H1 (cell line): ENCODE results near the gene B3GALT5. TPM values are rescaled to one million over a fixed set of nuclear protein-coding genes. Genes with fewer than 3 reads are reported as not detected.

ENCODE experiments used
- CTCF ChIA-PET: fragments of 300-600 bp; sonication (Branson Sonifier 250); formaldehyde crosslinking; loops from one replicate; lab custom pipeline; 2021; ENCODE audit not compliant: partially characterized antibody; lab: Charles Lee
- POLR2A ChIA-PET: fragments of 300-600 bp; sonication (Branson Sonifier 250); formaldehyde crosslinking; loops from one replicate; lab custom pipeline; 2021; ENCODE audit warnings: inconsistent platforms; ENCODE audit not compliant: partially characterized antibody; lab: Charles Lee
- DNase-seq, 2 experiments: peaks; one replicate each; pipeline versions ENCODE4 v3.0.0 to v3.0.0-alpha.2; 2010 to 2022; ENCODE audit warnings: low spot score in 2 of 2, low read depth in 1 of 2, mixed read lengths in 1 of 2
- FAIRE-seq: peaks from 2 replicates; lab custom pipeline; 2011; peaks lifted over from hg19 to GRCh38; lab: Jason Lieb, UNC
- H2AFZ ChIP-seq: 2 replicates; pipeline ENCODE4 v1.8.1; 2012; ENCODE audit warnings: low read length, inconsistent platforms
- H2AK5ac ChIP-seq: 2 replicates; pipeline ENCODE4 v1.6.1; 2013; ENCODE audit warnings: low read depth, low read length
- H2BK120ac ChIP-seq: replicated peaks from 2 replicates; pipeline ENCODE3; 2013; ENCODE audit warnings: low read depth, low read length, inconsistent platforms
- H2BK12ac ChIP-seq: 2 replicates; pipeline ENCODE4 v1.6.1; 2013; ENCODE audit warnings: low read depth, low read length
- H2BK15ac ChIP-seq: 2 replicates; pipeline ENCODE4 v1.6.1; 2013; ENCODE audit warnings: low read length
- H2BK20ac ChIP-seq: 2 replicates; pipeline ENCODE4 v1.6.1; 2013; ENCODE audit warnings: low read length
- H2BK5ac ChIP-seq: 2 replicates; pipeline ENCODE4 v1.6.1; 2013; ENCODE audit warnings: low read depth, low read length
- H3K14ac ChIP-seq: 2 replicates; pipeline ENCODE4 v1.6.1; 2013; ENCODE audit warnings: inconsistent platforms; ENCODE audit not compliant: insufficient read length
- H3K18ac ChIP-seq: 2 replicates; pipeline ENCODE4 v1.6.1; 2013; ENCODE audit warnings: low read length; ENCODE audit errors: extremely low read depth
- H3K23ac ChIP-seq: 2 replicates; pipeline ENCODE4 v1.6.1; 2013; ENCODE audit warnings: inconsistent platforms; ENCODE audit not compliant: insufficient read length
- H3K23me2 ChIP-seq: 2 replicates; pipeline ENCODE4 v1.6.1; 2013; ENCODE audit warnings: low read depth, low read length
- H3K27ac ChIP-seq: 2 replicates; pipeline ENCODE4 v1.6.1; 2011; ENCODE audit warnings: low read depth, low read length, inconsistent platforms
- H3K27me3 ChIP-seq, 4 experiments: replicated peaks in 1 of 4; 1 replicate in 1 of 4; 2 replicates in 3 of 4; pipeline versions ENCODE4 v1.6.1 to v1.8.1; 2011 to 2013; ENCODE audit warnings: low read length in 3 of 4, mild to moderate bottlenecking in 3 of 4, inconsistent platforms in 2 of 4, mixed read lengths in 2 of 4, moderate library complexity in 1 of 4; ENCODE audit not compliant: control insufficient read depth in 3 of 4, insufficient read depth in 3 of 4; ENCODE audit errors: extremely low read depth in 1 of 4
- H3K36me3 ChIP-seq, 4 experiments: 2 replicates each; pipeline versions ENCODE4 v1.6.1 to v1.8.1; 2011 to 2013; ENCODE audit warnings: mild to moderate bottlenecking in 4 of 4, low read length in 3 of 4, moderate library complexity in 2 of 4, control low read depth in 1 of 4, inconsistent platforms in 1 of 4; ENCODE audit not compliant: insufficient read depth in 4 of 4, control insufficient read depth in 2 of 4
- H3K4ac ChIP-seq: replicated peaks from 2 replicates; pipeline ENCODE3; 2013; ENCODE audit warnings: low read length, low read depth, mixed read lengths, inconsistent platforms; ENCODE audit not compliant: insufficient read length
- H3K4me1 ChIP-seq, 4 experiments: replicated peaks in 1 of 4; 1 replicate in 1 of 4; 2 replicates in 3 of 4; pipeline versions ENCODE4 v1.6.1 to v1.8.1; 2011 to 2013; ENCODE audit warnings: low read length in 3 of 4, inconsistent platforms in 2 of 4, mixed read lengths in 1 of 4; ENCODE audit not compliant: insufficient read depth in 4 of 4, control insufficient read depth in 3 of 4
- H3K4me2 ChIP-seq, 2 experiments: 2 replicates each; pipeline versions ENCODE4 v1.6.1 to v1.8.1; 2011 to 2013; ENCODE audit warnings: low read depth in 2 of 2, low read length in 2 of 2, control low read depth in 1 of 2, inconsistent platforms in 1 of 2, mild to moderate bottlenecking in 1 of 2; ENCODE audit not compliant: insufficient read depth in 1 of 2
- H3K4me3 ChIP-seq, 4 experiments: fragments of 200-600, 300-600 bp in 1 of 4; sonication (generic), shearing (Covaris generic), sonication (Bioruptor Twin) in 1 of 4; 2 replicates each; pipeline versions ENCODE4 v1.5.1 to v1.8.1; 2011 to 2016; ENCODE audit warnings: low read length in 4 of 4, low read depth in 3 of 4, control low read depth in 2 of 4, inconsistent platforms in 2 of 4, mild to moderate bottlenecking in 2 of 4, mixed read lengths in 1 of 4, moderate library complexity in 1 of 4; ENCODE audit not compliant: insufficient read depth in 2 of 4; ENCODE audit errors: extremely low read depth in 1 of 4
- H3K56ac ChIP-seq: replicated peaks from 2 replicates; pipeline ENCODE3; 2013; ENCODE audit warnings: low read depth, mild to moderate bottlenecking, mixed read lengths, low read length, inconsistent platforms; ENCODE audit not compliant: insufficient read length
- H3K79me1 ChIP-seq: 2 replicates; pipeline ENCODE4 v1.6.1; 2013; ENCODE audit warnings: low read depth, low read length, control low read depth
- H3K79me2 ChIP-seq, 2 experiments: 2 replicates each; pipeline versions ENCODE4 v1.6.1 to v1.8.1; 2012 to 2013; ENCODE audit warnings: low read length in 2 of 2, mild to moderate bottlenecking in 2 of 2, inconsistent platforms in 1 of 2; ENCODE audit not compliant: insufficient read depth in 2 of 2, control insufficient read depth in 1 of 2
- H3K9ac ChIP-seq, 4 experiments: replicated peaks in 1 of 4; 1 replicate in 1 of 4; 2 replicates in 3 of 4; pipeline versions ENCODE4 v1.6.1 to v1.8.1; 2011 to 2013; ENCODE audit warnings: low read depth in 3 of 4, low read length in 3 of 4, control low read depth in 2 of 4, mild to moderate bottlenecking in 2 of 4, moderate library complexity in 2 of 4, inconsistent platforms in 1 of 4; ENCODE audit errors: extremely low read depth in 1 of 4
- H3K9me3 ChIP-seq, 2 experiments: 2 replicates each; pipeline versions ENCODE4 v1.6.1 to v1.8.1; 2012 to 2013; ENCODE audit warnings: mild to moderate bottlenecking in 2 of 2, moderate library complexity in 2 of 2, control low read depth in 1 of 2, inconsistent platforms in 1 of 2, low read depth in 1 of 2, low read length in 1 of 2, mixed read lengths in 1 of 2; ENCODE audit not compliant: insufficient read depth in 2 of 2
- H4K20me1 ChIP-seq, 2 experiments: replicated peaks in 1 of 2; 2 replicates each; pipeline versions ENCODE3 to v1.8.1; 2011 to 2013; ENCODE audit warnings: inconsistent platforms in 2 of 2, low read length in 2 of 2, mild to moderate bottlenecking in 1 of 2; ENCODE audit not compliant: insufficient read depth in 2 of 2, control insufficient read depth in 1 of 2
- H4K5ac ChIP-seq: 2 replicates; pipeline ENCODE4 v1.6.1; 2013; ENCODE audit warnings: low read length, low read depth, mixed read lengths, inconsistent platforms; ENCODE audit not compliant: insufficient read length
- H4K8ac ChIP-seq: 2 replicates; pipeline ENCODE4 v1.8.0; 2013; ENCODE audit warnings: mild to moderate bottlenecking, moderate library complexity, low read length, inconsistent platforms; ENCODE audit not compliant: insufficient read depth; ENCODE audit errors: extremely low read depth
- H4K91ac ChIP-seq: replicated peaks from 2 replicates; pipeline ENCODE3; 2013; ENCODE audit warnings: low read length, mixed read lengths, inconsistent platforms; ENCODE audit not compliant: insufficient read length
- ASH2L ChIP-seq: fragments of 200-600, 300-600 bp; sonication (generic); IDR thresholded peaks from one replicate; pipeline ENCODE4 v1.7.1; 2017; ENCODE audit warnings: low read length
- ATF2 ChIP-seq: IDR thresholded peaks from 2 replicates; pipeline ENCODE4 v1.6.1; 2012; ENCODE audit warnings: low read length, inconsistent platforms
- BACH1 ChIP-seq: IDR thresholded peaks from 2 replicates; pipeline ENCODE4 v1.6.1; 2012; ENCODE audit warnings: low read length, improper control_type of control experiment
- CHD1 ChIP-seq: IDR thresholded peaks from 2 replicates; pipeline ENCODE4 v1.6.1; 2012; ENCODE audit warnings: low read depth, low read length, improper control_type of control experiment
- HDAC2 ChIP-seq, 2 experiments: fragments of 300-600 bp in 1 of 2; sonication (generic) in 1 of 2; IDR thresholded peaks; 2 replicates each; pipeline ENCODE4 v1.6.1; 2011 to 2012; ENCODE audit warnings: low read depth in 2 of 2, low read length in 2 of 2, mild to moderate bottlenecking in 2 of 2, moderate library complexity in 2 of 2, borderline replicate concordance in 1 of 2, inconsistent platforms in 1 of 2
- POLR2A ChIP-seq, 2 experiments: IDR thresholded peaks; 1 replicate in 1 of 2; 2 replicates in 1 of 2; pipeline ENCODE4 v1.6.1; 2011; ENCODE audit warnings: low read depth in 2 of 2, low read length in 2 of 2, mild to moderate bottlenecking in 2 of 2; ENCODE audit errors: control extremely low read depth in 1 of 2
- RFX5 ChIP-seq: IDR thresholded peaks from 2 replicates; pipeline ENCODE4 v1.6.1; 2011; ENCODE audit warnings: low read depth, low read length, improper control_type of control experiment, borderline replicate concordance
- RNF2 ChIP-seq: fragments of 200-900, 300-1000 bp; sonication (generic); IDR thresholded peaks from 2 replicates; pipeline ENCODE4 v1.7.1; 2016; ENCODE audit warnings: borderline replicate concordance, low read depth, mild to moderate bottlenecking, antibody characterized with exemption, low read length; ENCODE audit not compliant: poor library complexity, severe bottlenecking; ENCODE audit errors: missing control alignments
- SIRT6 ChIP-seq: IDR thresholded peaks from one replicate; pipeline ENCODE4 v1.7.1; 2012; ENCODE audit warnings: low read length, inconsistent platforms
- SUZ12 ChIP-seq: fragments of 200-600 bp; sonication (generic); IDR thresholded peaks from 2 replicates; pipeline ENCODE4 v1.6.1; 2012; ENCODE audit warnings: mild to moderate bottlenecking, inconsistent platforms, low read length, moderate library complexity, mixed read lengths
- TAF1 ChIP-seq: IDR thresholded peaks from 2 replicates; pipeline ENCODE4 v1.6.1; 2011; ENCODE audit warnings: mild to moderate bottlenecking, low read depth, low read length
- WGBS, 2 experiments: shearing (Covaris generic) in 1 of 2; methylation state at CpG; one replicate each; pipeline versions ENCODE4 v1.1.6 to v1.1.7; 2013 to 2015; ENCODE audit warnings: low lambda C conversion rate in 2 of 2, mixed read lengths in 2 of 2, inconsistent platforms in 1 of 2, low coverage in 1 of 2, missing lambda C conversion rate in 1 of 2; ENCODE audit not compliant: insufficient replicate concordance in 2 of 2, insufficient coverage in 1 of 2, insufficient read length in 1 of 2; ENCODE audit errors: extremely low coverage in 1 of 2, missing lambda C conversion rate in 1 of 2; 5-methylcytosine and 5-hydroxymethylcytosine counted together
- polyA plus RNA-seq, 7 experiments: library from polyadenylated mRNA; depleted of rRNA in 3 of 7; stranded (reverse) in 5 of 7; unstranded in 2 of 7; fragments of >200 nt in 5 of 7; fragments of 200-250 nt in 2 of 7; gene quantifications; 1 replicate in 5 of 7; 2 replicates in 1 of 7; 4 replicates in 1 of 7; pipeline versions ENCODE4 v1.2.1 to v1.2.3, GENCODE V29; 2011 to 2013; ENCODE audit warnings: missing spikeins in 2 of 7, mixed read lengths in 2 of 7
- total RNA-seq: library from RNA; stranded (reverse); fragmentation: NEBNext Ultra II Directional; extraction: Animal tissue kit (Norgen Biotek cat#: 25700); gene quantifications from 2 replicates; pipeline ENCODE4 v1.2.1, GENCODE V29; 2021

Gene B3GALT5
- total and polyA plus RNA-seq, 2 of the 8 experiments (the other 6 are each of a cell fraction or from before 2014, with no cell fraction given): 11.9 to 25.1 TPM

- Histone ChIP-seq H2BK15ac (no peak overlapping the region), H3K23me2 (no peaks in the 10 kb centered on the region; the same call in 1 of the 2 replicates), H2BK12ac (no peak overlapping the region; the same call in 1 of the 2 replicates), H4K5ac (no peak overlapping the region), H3K79me1 (peaks cover 3% of the 10 kb centered on the region), H3K27me3 (no peaks in the 10 kb centered on the region), H3K14ac (no peak overlapping the region), H3K4ac (no peak overlapping the region), H3K4me1 (peaks cover 0 to 10% (median 4%) of the 10 kb centered on the region in 4 experiments; a peak in 4 of 7 replicates), H3K9me3 (no peaks in the 10 kb centered on the region), H3K36me3 (peaks cover 0 to 25% (median 5%) of the 10 kb centered on the region in 4 experiments; a peak in 3 of 8 replicates), H2AFZ (no peak overlapping the region), H2BK120ac (no peak overlapping the region), H3K56ac (no peak overlapping the region), H3K4me2 (no peak overlapping the region), H2BK5ac (no peak overlapping the region), H2BK20ac (no peak overlapping the region), H3K79me2 (peaks cover 3 to 99% of the 10 kb centered on the region in 2 experiments), H4K8ac (no peak overlapping the region), H3K9ac (no peak overlapping the region), H3K27ac (no peak overlapping the region), H3K4me3 (no peak overlapping the region), H4K91ac (no peak overlapping the region), H3K23ac (no peak overlapping the region), H3K18ac (no peak overlapping the region), H2AK5ac (no peak overlapping the region), H4K20me1 (peaks cover 2 to 6% of the 10 kb centered on the region in 2 experiments)
- ChIA-PET POLR2A (interaction anchor here (16.0 to 20.1 kb wide), 2 partner anchors 8 to 9 kb away, joined by 222 read pairs; partner anchors contain the start of gene B3GALT5), CTCF (no interaction called here)
- WGBS, 2 experiments: 88% methylated on average over 12 of the region's 12 CpGs; no CpG with 5 or more reads in 1 of the 2 experiments
- no peak for FAIRE-seq
- DNase-seq: peak in 1 of 2 experiments; percentile 34
- TF ChIP-seq SUZ12 (no peak), CHD1 (no peak), SIRT6 (no peak), HDAC2 (IDR thresholded peaks at IDR 0.05; ENCODE audit: borderline replicate concordance in 1 of 2, low read depth in 2 of 2, low read length in 2 of 2) (no peak), POLR2A (IDR thresholded peaks at IDR 0.05; ENCODE audit: control extremely low read depth in 1 of 2, low read depth in 2 of 2, low read length in 2 of 2) (no peak), RFX5 (no peak), TAF1 (no peak), ASH2L (no peak), RNF2 (no peak), ATF2 (no peak), BACH1 (no peak)
Measured at GRCh38 chr21:39625211-39625895, 12.6 kb downstream of the B3GALT5 start.
